Nephron progenitor cell (in vitro differentiated cells): Measurements from ENCODE around the gene NOS1AP.
"Not testable (repeated sequence)": the region's sequence is repeated elsewhere in the genome, so short reads cannot be mapped to it uniquely, and the experiment has no call there.

Experiments used
- DNase-seq: peaks from one replicate; pipeline ENCODE4 v3.0.0; 2021
- H3K27ac Mint-ChIP-seq: 2 replicates; pipeline ENCODE4 v1.8.0; 2021; ENCODE audit warnings: mild to moderate bottlenecking, moderate library complexity, mixed read lengths
- H3K27me3 Mint-ChIP-seq: 2 replicates; pipeline ENCODE4 v1.8.0; 2021; ENCODE audit warnings: mild to moderate bottlenecking, low read depth, mixed read lengths; ENCODE audit not compliant: poor library complexity
- H3K36me3 Mint-ChIP-seq: 2 replicates; pipeline ENCODE4 v1.8.0; 2021; ENCODE audit warnings: low read depth, mixed read lengths
- H3K4me1 Mint-ChIP-seq: 2 replicates; pipeline ENCODE4 v1.8.0; 2021; ENCODE audit warnings: mixed read lengths
- H3K4me3 Mint-ChIP-seq: 2 replicates; pipeline ENCODE4 v1.8.0; 2021; ENCODE audit warnings: mild to moderate bottlenecking, moderate library complexity, mixed read lengths
- H3K9me3 Mint-ChIP-seq: 2 replicates; pipeline ENCODE4 v1.8.0; 2021; ENCODE audit warnings: mild to moderate bottlenecking, moderate library complexity, mixed read lengths
- TF ChIP-seq, protein P1 (sequence below): fragments of 200-600 bp; sonication (generic); IDR thresholded peaks from 2 replicates; pipeline ENCODE4 v1.5.0; 2021; ENCODE audit warnings: antibody characterized with exemption

Gene NOS1AP

DNA sequence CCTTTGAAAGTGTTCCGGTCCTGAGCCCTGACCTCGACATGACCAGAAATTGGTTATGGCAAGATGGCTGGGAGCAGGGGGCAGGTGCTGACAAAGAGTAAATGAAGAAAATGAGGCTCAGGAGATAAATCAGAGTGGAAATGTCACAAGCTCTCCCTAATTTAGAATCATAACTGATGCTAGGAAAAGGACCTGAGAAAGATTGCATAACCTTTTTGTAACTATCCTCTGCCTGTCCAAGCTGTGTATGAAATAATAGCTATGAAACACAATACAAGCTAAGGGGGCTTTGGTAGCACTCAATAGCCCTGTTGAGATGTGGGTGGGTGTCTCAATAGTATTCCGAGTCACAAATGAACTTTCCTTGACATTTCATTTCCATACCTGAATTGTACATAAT, 12.9 kb upstream of the NOS1AP start:
- no peak for DNase-seq

GRCh38 chr1:162059721-162060120, 9.8 kb upstream of the NOS1AP start:
- TF ChIP-seq, protein P1, sequence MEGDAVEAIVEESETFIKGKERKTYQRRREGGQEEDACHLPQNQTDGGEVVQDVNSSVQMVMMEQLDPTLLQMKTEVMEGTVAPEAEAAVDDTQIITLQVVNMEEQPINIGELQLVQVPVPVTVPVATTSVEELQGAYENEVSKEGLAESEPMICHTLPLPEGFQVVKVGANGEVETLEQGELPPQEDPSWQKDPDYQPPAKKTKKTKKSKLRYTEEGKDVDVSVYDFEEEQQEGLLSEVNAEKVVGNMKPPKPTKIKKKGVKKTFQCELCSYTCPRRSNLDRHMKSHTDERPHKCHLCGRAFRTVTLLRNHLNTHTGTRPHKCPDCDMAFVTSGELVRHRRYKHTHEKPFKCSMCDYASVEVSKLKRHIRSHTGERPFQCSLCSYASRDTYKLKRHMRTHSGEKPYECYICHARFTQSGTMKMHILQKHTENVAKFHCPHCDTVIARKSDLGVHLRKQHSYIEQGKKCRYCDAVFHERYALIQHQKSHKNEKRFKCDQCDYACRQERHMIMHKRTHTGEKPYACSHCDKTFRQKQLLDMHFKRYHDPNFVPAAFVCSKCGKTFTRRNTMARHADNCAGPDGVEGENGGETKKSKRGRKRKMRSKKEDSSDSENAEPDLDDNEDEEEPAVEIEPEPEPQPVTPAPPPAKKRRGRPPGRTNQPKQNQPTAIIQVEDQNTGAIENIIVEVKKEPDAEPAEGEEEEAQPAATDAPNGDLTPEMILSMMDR = no peak
- Mint-ChIP-seq H3K36me3 (no peaks in the 10 kb centered on the region), H3K27me3 (peaks cover 3% of the 10 kb centered on the region), H3K4me3 (no peak overlapping the region), H3K4me1 (peaks cover 23% of the 10 kb centered on the region), H3K9me3 (no peaks in the 10 kb centered on the region), H3K27ac (no peak overlapping the region)
- DNase-seq = no peak

More for the DNA sequence above, 12.9 kb upstream of the NOS1AP start:
- H3K9me3 Mint-ChIP-seq = no peaks in the 10 kb centered on the region
- H3K27me3 Mint-ChIP-seq = peaks cover 11% of the 10 kb centered on the region
- H3K4me3 Mint-ChIP-seq = no peak overlapping the region
- TF ChIP-seq, protein P1 = no peak
- peaks cover 5% of the 10 kb centered on the region for H3K4me1 Mint-ChIP-seq
- no peaks in the 10 kb centered on the region for H3K36me3 Mint-ChIP-seq
- no peak overlapping the region for H3K27ac Mint-ChIP-seq

DNA sequence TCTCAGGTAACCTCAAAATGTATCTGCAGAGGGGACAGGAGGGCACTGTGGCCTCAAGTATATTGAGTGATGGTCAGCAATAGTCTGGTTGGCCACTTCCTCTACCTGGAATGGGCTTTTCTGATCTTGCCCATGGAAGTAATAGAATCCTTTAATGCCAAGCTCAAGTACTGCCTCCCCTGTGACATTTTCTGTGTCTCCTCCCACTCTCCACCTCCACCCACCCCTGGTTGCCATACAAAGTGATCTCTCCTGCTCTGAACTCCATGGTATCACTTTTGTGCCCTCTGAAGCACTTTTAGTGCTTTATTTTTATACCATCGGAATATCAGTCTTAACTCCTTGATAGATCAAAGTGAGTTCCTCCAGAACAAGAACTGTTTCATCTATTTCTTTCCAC, 9.2 kb upstream of the NOS1AP start:
- TF ChIP-seq, protein P1 = no peak
- peaks cover 3% of the 10 kb centered on the region for H3K27me3 Mint-ChIP-seq
- H3K4me1 Mint-ChIP-seq = peaks cover 27% of the 10 kb centered on the region
- H3K36me3 Mint-ChIP-seq = no peaks in the 10 kb centered on the region
- DNase-seq = no peak
- H3K9me3 Mint-ChIP-seq = no peaks in the 10 kb centered on the region
- no peak overlapping the region for H3K27ac Mint-ChIP-seq
- no peak overlapping the region for H3K4me3 Mint-ChIP-seq

DNA sequence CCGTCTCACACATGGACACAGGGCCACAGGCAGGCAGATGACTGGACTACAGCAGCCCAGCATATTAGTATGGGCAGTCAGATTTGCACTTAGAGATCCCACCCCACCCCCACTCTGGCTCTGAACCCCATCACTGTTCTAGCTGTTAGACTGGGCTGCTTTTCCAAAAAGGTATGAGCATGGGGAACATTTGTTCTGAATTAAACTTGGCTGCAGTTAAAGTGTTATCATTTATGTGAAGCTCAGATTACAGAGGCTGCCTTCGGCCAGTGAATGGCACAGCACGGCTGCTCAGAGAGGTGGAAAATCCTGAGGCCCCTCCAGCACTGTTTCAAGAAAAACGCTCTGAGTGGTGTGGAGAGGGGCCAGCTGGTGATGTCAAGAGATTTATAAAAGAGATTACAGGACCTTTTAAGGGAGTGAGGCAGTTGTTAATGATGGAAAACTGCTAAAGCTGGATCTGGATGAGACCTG, 6.9 kb upstream of the NOS1AP start:
- TF ChIP-seq, protein P1 = no peak
- peak; percentile 21 for DNase-seq
- Mint-ChIP-seq H3K9me3 (no peaks in the 10 kb centered on the region), H3K4me3 (peak overlapping the region; percentile 1), H3K27ac (peak overlapping the region; percentile 11), H3K27me3 (peaks cover 3% of the 10 kb centered on the region), H3K4me1 (peaks cover 32% of the 10 kb centered on the region), H3K36me3 (no peaks in the 10 kb centered on the region)

- no peak overlapping the region for H3K27ac Mint-ChIP-seq
- no peak overlapping the region for H3K4me3 Mint-ChIP-seq
- DNase-seq = no peak
- no peaks in the 10 kb centered on the region for H3K9me3 Mint-ChIP-seq
- no peaks in the 10 kb centered on the region for H3K36me3 Mint-ChIP-seq
- H3K27me3 Mint-ChIP-seq = peaks cover 14% of the 10 kb centered on the region
- TF ChIP-seq, protein P1 = no peak
- peaks cover 40% of the 10 kb centered on the region for H3K4me1 Mint-ChIP-seq
These were observed 4.5 kb upstream of the NOS1AP start for GRCh38 chr1:162065016-162065415.

DNA sequence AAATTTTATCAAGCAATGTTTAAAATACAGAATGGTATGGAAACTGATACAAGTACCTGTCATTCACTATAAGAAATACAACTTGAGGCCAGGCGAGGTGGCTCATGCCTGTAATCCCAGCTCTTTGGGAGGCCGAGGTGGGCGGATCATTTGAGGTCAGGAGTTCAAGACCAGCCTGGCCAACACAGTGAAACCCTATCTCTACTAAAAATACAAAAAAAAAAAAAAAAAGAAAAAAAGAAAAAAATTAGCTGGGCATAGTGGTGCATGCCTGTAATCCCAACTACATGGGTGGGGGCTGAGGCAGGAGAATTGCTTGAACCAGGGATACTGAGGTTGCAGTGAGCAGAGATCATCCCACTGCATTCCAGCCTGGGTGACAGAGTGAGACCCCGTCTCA, 2.7 kb upstream of the NOS1AP start:
- Mint-ChIP-seq H3K4me1 (peaks cover 51% of the 10 kb centered on the region), H3K27me3 (peaks cover 32% of the 10 kb centered on the region)
- not testable (repeated sequence) for H3K4me3 Mint-ChIP-seq, H3K9me3 Mint-ChIP-seq, H3K27ac Mint-ChIP-seq, DNase-seq, H3K36me3 Mint-ChIP-seq
